ENCODE measurements around the gene IFI16. TPM values are rescaled to one million over a fixed set of nuclear protein-coding genes. Genes with fewer than 3 reads are reported as not detected.
"Not testable (repeated sequence)": the region's sequence is repeated elsewhere in the genome, so short reads cannot be mapped to it uniquely, and the experiment has no call there.

Gene IFI16
- polyA plus RNA-seq, 3 donors: 64.8 to 99.7 (median 80.1) TPM

GRCh38 chr1:159098596-159098995 is 88.9 kb downstream of the IFI16 start:
- DNase-seq: no peak
- Mint-ChIP-seq H3K9me3 (peaks cover 7 to 16% (median 12%) of the 10 kb centered on the region in 7 donors), H3K27ac (peak overlapping the region in 1 of 7 donors; percentile 21), H3K27me3 (ENCODE audit: low read depth in 3 of 3) (peaks cover 0 to 2% (median 0%) of the 10 kb centered on the region in 3 donors), H3K4me3 (no peak overlapping the region), H3K4me1 (peaks cover 30% of the 10 kb centered on the region), H3K36me3 (no peaks in the 10 kb centered on the region)
- Histone ChIP-seq H3K27me3 (ENCODE audit: control insufficient read depth in 2 of 2, insufficient read depth in 2 of 2, low read length in 2 of 2) (no peaks in the 10 kb centered on the region), H3K79me2 (ENCODE audit: insufficient read depth, low read length) (no peaks in the 10 kb centered on the region), H3K9me3 (replicated peaks in 1 of 2; ENCODE audit: control insufficient read depth in 1 of 2, insufficient read depth in 1 of 2, low read length in 2 of 2) (peaks cover 0 to 10% of the 10 kb centered on the region in 2 donors), H3K27ac (ENCODE audit: low read depth in 1 of 2, low read length in 2 of 2) (no peak overlapping the region), H3K4me1 (ENCODE audit: control insufficient read depth in 1 of 2, insufficient read depth in 2 of 2, low read length in 2 of 2) (peaks cover 0 to 8% of the 10 kb centered on the region in 2 donors), H3K36me3 (replicated peaks in 1 of 2; ENCODE audit: control insufficient read depth in 1 of 2, insufficient read depth in 2 of 2, low read length in 2 of 2) (no peaks in the 10 kb centered on the region), H4K20me1 (ENCODE audit: insufficient read depth, low read length) (no peaks in the 10 kb centered on the region), H3K4me2 (replicated peaks; ENCODE audit: extremely low read depth, low read length, poor library complexity, severe bottlenecking) (no peak overlapping the region), H2AFZ (ENCODE audit: insufficient read depth, low read depth, low read length, poor library complexity, severe bottlenecking) (no peak overlapping the region), H3K4me3 (replicated peaks in 1 of 3; ENCODE audit: low read depth in 2 of 3, low read length in 3 of 3) (no peak overlapping the region), H3K9ac (ENCODE audit: insufficient read depth, low read length, poor library complexity, severe bottlenecking) (no peak overlapping the region)
- TF ChIP-seq CTCF (IDR thresholded peaks at IDR 0.05): no peak
- 83% methylated on average over 1 of the region's 3 CpGs for WGBS (ENCODE audit: insufficient coverage)
- intact Hi-C loops (cut with micrococcal nuclease): no loop called here

GRCh38 chr1:159100589-159100988 is 90.9 kb downstream of the IFI16 start:
- no peak for TF ChIP-seq CTCF (IDR thresholded peaks at IDR 0.05)
- Mint-ChIP-seq H3K4me1 (peaks cover 31% of the 10 kb centered on the region), H3K27ac (peak overlapping the region in 2 of 7 donors; percentile 1 to 47), H3K36me3 (no peaks in the 10 kb centered on the region), H3K4me3 (no peak overlapping the region), H3K9me3 (peaks cover 7 to 18% (median 14%) of the 10 kb centered on the region in 7 donors), H3K27me3 (ENCODE audit: low read depth in 3 of 3) (peaks cover 0 to 2% (median 0%) of the 10 kb centered on the region in 3 donors)
- intact Hi-C loops (cut with micrococcal nuclease): no loop called here
- no peak overlapping the region for H3K27ac ChIP-seq (ENCODE audit: low read depth in 1 of 2, low read length in 2 of 2)
- H3K9ac ChIP-seq (ENCODE audit: insufficient read depth, low read length, poor library complexity, severe bottlenecking): no peak overlapping the region
- H4K20me1 ChIP-seq (ENCODE audit: insufficient read depth, low read length): no peaks in the 10 kb centered on the region
- H3K27me3 ChIP-seq (ENCODE audit: control insufficient read depth in 2 of 2, insufficient read depth in 2 of 2, low read length in 2 of 2): no peaks in the 10 kb centered on the region
- no peak overlapping the region for H3K4me2 ChIP-seq (replicated peaks; ENCODE audit: extremely low read depth, low read length, poor library complexity, severe bottlenecking)
- no peaks in the 10 kb centered on the region for H3K79me2 ChIP-seq (ENCODE audit: insufficient read depth, low read length)
- H3K9me3 ChIP-seq (replicated peaks in 1 of 2; ENCODE audit: control insufficient read depth in 1 of 2, insufficient read depth in 1 of 2, low read length in 2 of 2): peaks cover 0 to 10% of the 10 kb centered on the region in 2 donors
- peaks cover 0 to 8% of the 10 kb centered on the region in 2 donors for H3K4me1 ChIP-seq (ENCODE audit: control insufficient read depth in 1 of 2, insufficient read depth in 2 of 2, low read length in 2 of 2)
- DNase-seq: no peak
- WGBS (ENCODE audit: insufficient coverage): no CpG with 5 or more reads among the region's 1 CpG
- H3K36me3 ChIP-seq (replicated peaks in 1 of 2; ENCODE audit: control insufficient read depth in 1 of 2, insufficient read depth in 2 of 2, low read length in 2 of 2): no peaks in the 10 kb centered on the region
- no peak overlapping the region for H3K4me3 ChIP-seq (replicated peaks in 1 of 3; ENCODE audit: low read depth in 2 of 3, low read length in 3 of 3)
- H2AFZ ChIP-seq (ENCODE audit: insufficient read depth, low read depth, low read length, poor library complexity, severe bottlenecking): no peak overlapping the region

- intact Hi-C loops (cut with micrococcal nuclease); H3K9me3 ChIP-seq (replicated peaks in 1 of 2; ENCODE audit: control insufficient read depth in 1 of 2, insufficient read depth in 1 of 2, low read length in 2 of 2); H3K79me2 ChIP-seq (ENCODE audit: insufficient read depth, low read length); H3K9ac ChIP-seq (ENCODE audit: insufficient read depth, low read length, poor library complexity, severe bottlenecking); H3K36me3 ChIP-seq (replicated peaks in 1 of 2; ENCODE audit: control insufficient read depth in 1 of 2, insufficient read depth in 2 of 2, low read length in 2 of 2); H4K20me1 ChIP-seq (ENCODE audit: insufficient read depth, low read length); H3K27me3 ChIP-seq (ENCODE audit: control insufficient read depth in 2 of 2, insufficient read depth in 2 of 2, low read length in 2 of 2); H3K4me3 Mint-ChIP-seq; H3K4me2 ChIP-seq (replicated peaks; ENCODE audit: extremely low read depth, low read length, poor library complexity, severe bottlenecking); H3K27me3 Mint-ChIP-seq (ENCODE audit: low read depth in 3 of 3); H3K4me1 ChIP-seq (ENCODE audit: control insufficient read depth in 1 of 2, insufficient read depth in 2 of 2, low read length in 2 of 2); H2AFZ ChIP-seq (ENCODE audit: insufficient read depth, low read depth, low read length, poor library complexity, severe bottlenecking); H3K4me3 ChIP-seq (replicated peaks in 1 of 3; ENCODE audit: low read depth in 2 of 3, low read length in 3 of 3); H3K36me3 Mint-ChIP-seq: not testable (repeated sequence)
- no CpG with 5 or more reads among the region's 3 CpGs for WGBS (ENCODE audit: insufficient coverage)
- peaks cover 30% of the 10 kb centered on the region for H3K4me1 Mint-ChIP-seq
- H3K27ac Mint-ChIP-seq: peak overlapping the region in 6 of 7 donors; percentile 37 to 77 (median 68)
- peak overlapping the region in 1 of 2 donors; percentile 34 for H3K27ac ChIP-seq (ENCODE audit: low read depth in 1 of 2, low read length in 2 of 2)
- H3K9me3 Mint-ChIP-seq: peaks cover 10 to 18% (median 14%) of the 10 kb centered on the region in 7 donors
- peak; percentile 33 to 69 (median 50) for DNase-seq
These were observed 93.3 kb downstream of the IFI16 start for GRCh38 chr1:159103021-159103420.
